CD8-positive, alpha-beta memory T cell (primary cell): ENCODE measurements around the gene RBFOX1. TPM values are rescaled to one million over a fixed set of nuclear protein-coding genes. Genes with fewer than 3 reads are reported as not detected.

Experiments
- CTCF ChIA-PET: fragments of 350-600 bp; sonication (Branson Sonifier 250); formaldehyde crosslinking; loops from one replicate; lab custom pipeline; 2021; ENCODE audit warnings: antibody characterized with exemption; lab: Charles Lee
- POLR2A ChIA-PET: fragments of 350-600 bp; sonication (Branson Sonifier 250); formaldehyde crosslinking; loops from one replicate; lab custom pipeline; 2021; ENCODE audit warnings: antibody characterized with exemption; lab: Charles Lee
- DNase-seq, 5 donors: peaks; one replicate each; pipeline versions ENCODE4 v3.0.0 to v3.0.0-alpha.2; 2020 to 2022; ENCODE audit warnings: mixed read lengths in 1 of 5
- H3K27ac ChIP-seq: one replicate; pipeline ENCODE4 v1.7.0; 2013; ENCODE audit warnings: low read depth, mild to moderate bottlenecking, low read length, moderate library complexity
- H3K27me3 ChIP-seq: 2 replicates; pipeline ENCODE4 v1.7.0; 2013; ENCODE audit warnings: low read length, mild to moderate bottlenecking; ENCODE audit not compliant: insufficient read depth, poor library complexity, severe bottlenecking
- H3K36me3 ChIP-seq: 2 replicates; pipeline ENCODE4 v1.7.0; 2013; ENCODE audit warnings: mild to moderate bottlenecking, low read length, moderate library complexity; ENCODE audit not compliant: insufficient read depth
- H3K4me1 ChIP-seq: 2 replicates; pipeline ENCODE4 v1.7.0; 2013; ENCODE audit warnings: mild to moderate bottlenecking, low read length, moderate library complexity; ENCODE audit not compliant: insufficient read depth
- H3K4me3 ChIP-seq: 2 replicates; pipeline ENCODE4 v1.7.0; 2013; ENCODE audit warnings: mild to moderate bottlenecking, low read length
- H3K9me3 ChIP-seq: 2 replicates; pipeline ENCODE4 v1.7.0; 2013; ENCODE audit warnings: mild to moderate bottlenecking, low read length
- H3K27ac Mint-ChIP-seq, 8 donors: one replicate each; pipeline ENCODE4 v1.8.0; 2020 to 2021; ENCODE audit warnings: mixed read lengths in 8 of 8, mild to moderate bottlenecking in 6 of 8, inconsistent platforms in 3 of 8, moderate library complexity in 3 of 8
- H3K27me3 Mint-ChIP-seq, 2 donors: one replicate each; pipeline ENCODE4 v1.8.0; 2020 to 2021; ENCODE audit warnings: mixed read lengths in 2 of 2, mild to moderate bottlenecking in 1 of 2, moderate library complexity in 1 of 2
- H3K36me3 Mint-ChIP-seq, 3 donors: one replicate each; pipeline ENCODE4 v1.8.0; 2020 to 2021; ENCODE audit warnings: mixed read lengths in 3 of 3, inconsistent platforms in 1 of 3, mild to moderate bottlenecking in 1 of 3
- H3K4me1 Mint-ChIP-seq, 3 donors: one replicate each; pipeline ENCODE4 v1.8.0; 2020 to 2021; ENCODE audit warnings: mixed read lengths in 3 of 3, inconsistent platforms in 1 of 3, mild to moderate bottlenecking in 1 of 3
- H3K4me3 Mint-ChIP-seq, 7 donors: one replicate each; pipeline ENCODE4 v1.8.0; 2020 to 2021; ENCODE audit warnings: mixed read lengths in 7 of 7, mild to moderate bottlenecking in 6 of 7, moderate library complexity in 4 of 7, inconsistent platforms in 2 of 7
- H3K9me3 Mint-ChIP-seq, 5 donors: one replicate each; pipeline ENCODE4 v1.8.0; 2020 to 2022; ENCODE audit warnings: mixed read lengths in 5 of 5, mild to moderate bottlenecking in 3 of 5, moderate library complexity in 2 of 5, inconsistent platforms in 1 of 5
- polyA plus RNA-seq: library from polyadenylated mRNA; unstranded; fragments of 300-500 nt; fragmentation: Illumina TruSeq; gene quantifications from one replicate; pipeline ENCODE4 v1.2.3, GENCODE V29; 2021
- total RNA-seq, 2 experiments: library from RNA; stranded (reverse); gene quantifications; one replicate each; pipeline ENCODE4 v1.2.3, GENCODE V29; 2021

RBFOX1 gene
- not detected for total RNA-seq
- polyA plus RNA-seq = not detected

DNA sequence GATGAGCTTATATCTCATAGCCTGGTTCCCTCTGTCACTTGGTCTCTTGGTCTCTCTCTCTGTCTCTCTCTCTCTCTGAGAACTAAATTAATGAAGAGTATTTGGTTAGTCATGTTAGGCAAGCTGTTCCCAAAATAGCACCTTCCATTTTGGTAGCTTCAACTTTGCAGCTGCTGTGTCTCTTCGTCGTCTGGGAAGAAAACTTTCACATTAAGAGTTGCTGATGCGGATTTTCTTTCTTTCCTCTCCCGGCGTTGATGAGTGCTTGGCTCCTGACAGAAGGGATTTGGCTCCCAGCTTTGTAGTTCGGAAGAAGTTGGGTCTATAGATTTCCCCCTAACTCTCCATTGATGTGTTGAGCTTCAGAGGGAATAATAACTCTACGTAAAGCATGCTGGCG, at the start of gene RBFOX1:
Gene RBFOX1 (plus strand): TSS at position 235 of the 400 bp plus-strand sequence.
- no peak within 1 kb of the TSS for H3K4me3 ChIP-seq
- no peak within 1 kb of the TSS for H3K27ac Mint-ChIP-seq
- H3K4me1 Mint-ChIP-seq = no peaks in the 10 kb centered on the region
- DNase-seq = no peak
- no peaks in the 10 kb centered on the region for H3K27me3 ChIP-seq
- no peaks in the 10 kb centered on the region for H3K9me3 ChIP-seq
- ChIA-PET POLR2A (no interaction called here), CTCF (no interaction called here)
- no peaks in the 10 kb centered on the region for H3K4me1 ChIP-seq
- H3K36me3 ChIP-seq = no peaks in the 10 kb centered on the region
- no peak within 1 kb of the TSS for H3K27ac ChIP-seq
- H3K4me3 Mint-ChIP-seq = no peak within 1 kb of the TSS
- peaks cover 0 to 28% (median 7%) of the 10 kb centered on the region in 5 donors for H3K9me3 Mint-ChIP-seq
- H3K36me3 Mint-ChIP-seq = no peaks in the 10 kb centered on the region
- no peaks in the 10 kb centered on the region for H3K27me3 Mint-ChIP-seq

GRCh38 chr16:7284780-7285179, 47.9 kb upstream of the RBFOX1 start:
- Histone ChIP-seq H3K4me1 (no peaks in the 10 kb centered on the region), H3K36me3 (no peaks in the 10 kb centered on the region), H3K27me3 (no peaks in the 10 kb centered on the region), H3K4me3 (no peak overlapping the region), H3K27ac (no peak overlapping the region), H3K9me3 (no peaks in the 10 kb centered on the region)
- Mint-ChIP-seq H3K4me1 (no peaks in the 10 kb centered on the region), H3K27me3 (no peaks in the 10 kb centered on the region), H3K4me3 (no peak overlapping the region), H3K36me3 (no peaks in the 10 kb centered on the region), H3K27ac (no peak overlapping the region), H3K9me3 (peaks cover 7 to 36% (median 22%) of the 10 kb centered on the region in 5 donors)
- DNase-seq = no peak
- CTCF ChIA-PET = no interaction called here
- POLR2A ChIA-PET = no interaction called here

DNA sequence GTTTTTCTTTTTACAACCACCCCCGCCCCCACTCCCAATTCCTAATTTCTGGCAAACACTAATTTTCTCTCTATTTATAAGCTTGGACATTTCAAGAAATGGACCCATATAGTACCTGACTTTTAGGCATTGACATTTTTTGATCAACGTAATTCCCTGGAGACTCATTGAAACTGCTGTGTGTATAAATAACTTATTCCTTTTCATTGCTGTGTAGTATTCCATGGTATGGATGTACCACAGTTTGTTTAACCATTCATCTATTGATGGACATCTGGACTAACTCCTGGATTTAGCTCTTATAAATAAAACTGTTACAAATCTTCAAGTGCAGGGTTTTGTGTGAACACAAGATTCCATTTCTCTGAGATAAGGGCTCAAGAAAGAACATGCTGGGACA, 47.1 kb upstream of the RBFOX1 start:
- peaks cover 7 to 36% (median 25%) of the 10 kb centered on the region in 5 donors for H3K9me3 Mint-ChIP-seq
- ChIA-PET CTCF (no interaction called here), POLR2A (no interaction called here)
- no peak for DNase-seq
- Histone ChIP-seq H3K9me3 (no peaks in the 10 kb centered on the region), H3K36me3 (no peaks in the 10 kb centered on the region), H3K27ac (no peak overlapping the region), H3K27me3 (no peaks in the 10 kb centered on the region), H3K4me1 (no peaks in the 10 kb centered on the region), H3K4me3 (no peak overlapping the region)
- H3K4me1 Mint-ChIP-seq = no peaks in the 10 kb centered on the region
- no peaks in the 10 kb centered on the region for H3K36me3 Mint-ChIP-seq
- H3K27ac Mint-ChIP-seq = no peak overlapping the region
- no peaks in the 10 kb centered on the region for H3K27me3 Mint-ChIP-seq
- H3K4me3 Mint-ChIP-seq = no peak overlapping the region

DNA sequence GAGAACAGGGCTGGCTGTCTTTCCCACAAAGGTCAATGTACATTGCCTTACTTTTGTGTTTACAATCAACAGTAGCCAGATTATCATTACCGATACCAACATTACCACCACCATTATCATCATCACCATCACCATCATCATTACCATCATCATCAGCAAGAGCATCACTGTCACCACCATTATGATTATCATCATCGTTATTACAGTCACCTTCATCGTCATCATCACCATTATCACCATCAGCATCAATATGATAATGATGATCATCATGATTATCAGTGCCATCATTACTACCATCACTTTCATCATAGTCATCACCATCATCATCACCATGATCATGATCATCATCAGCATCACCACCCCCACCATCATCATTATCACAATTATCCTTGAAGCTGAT, 43.3 kb upstream of the RBFOX1 start:
- H3K4me1 Mint-ChIP-seq = no peaks in the 10 kb centered on the region
- H3K4me1 ChIP-seq = no peaks in the 10 kb centered on the region
- no peak overlapping the region for H3K4me3 Mint-ChIP-seq
- no peak overlapping the region for H3K27ac ChIP-seq
- H3K9me3 ChIP-seq = no peaks in the 10 kb centered on the region
- no peak for DNase-seq
- ChIA-PET POLR2A (no interaction called here), CTCF (no interaction called here)
- peaks cover 15 to 30% (median 20%) of the 10 kb centered on the region in 5 donors for H3K9me3 Mint-ChIP-seq
- no peaks in the 10 kb centered on the region for H3K27me3 ChIP-seq
- no peaks in the 10 kb centered on the region for H3K27me3 Mint-ChIP-seq
- no peak overlapping the region for H3K27ac Mint-ChIP-seq
- no peaks in the 10 kb centered on the region for H3K36me3 Mint-ChIP-seq
- H3K4me3 ChIP-seq = no peak overlapping the region
- no peaks in the 10 kb centered on the region for H3K36me3 ChIP-seq

DNA sequence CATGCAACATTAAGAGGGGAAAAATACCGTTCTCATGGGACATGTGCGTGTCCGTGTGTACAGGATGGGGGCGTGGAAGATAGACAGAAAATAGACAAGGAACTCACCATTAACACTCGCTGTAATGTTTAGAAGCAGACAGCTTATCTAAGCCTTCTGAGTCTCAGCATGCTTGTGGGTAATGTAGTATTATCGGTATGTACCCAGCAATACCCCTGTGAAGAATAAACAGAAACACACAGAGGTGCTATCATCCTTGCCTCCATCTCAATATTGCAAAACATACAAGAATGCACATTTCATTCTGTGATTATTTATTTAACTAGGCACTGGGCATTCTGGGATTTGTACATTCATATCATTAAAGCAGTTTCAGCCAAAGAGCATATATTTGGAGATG, 42.0 kb upstream of the RBFOX1 start:
- Histone ChIP-seq H3K4me1 (no peaks in the 10 kb centered on the region), H3K4me3 (no peak overlapping the region), H3K27me3 (no peaks in the 10 kb centered on the region), H3K27ac (no peak overlapping the region), H3K9me3 (no peaks in the 10 kb centered on the region), H3K36me3 (no peaks in the 10 kb centered on the region)
- no peaks in the 10 kb centered on the region for H3K36me3 Mint-ChIP-seq
- no peaks in the 10 kb centered on the region for H3K4me1 Mint-ChIP-seq
- DNase-seq = no peak
- H3K4me3 Mint-ChIP-seq = no peak overlapping the region
- POLR2A ChIA-PET = no interaction called here
- no peaks in the 10 kb centered on the region for H3K27me3 Mint-ChIP-seq
- H3K27ac Mint-ChIP-seq = no peak overlapping the region
- H3K9me3 Mint-ChIP-seq = peaks cover 7 to 22% (median 15%) of the 10 kb centered on the region in 5 donors
- CTCF ChIA-PET = no interaction called here

DNA sequence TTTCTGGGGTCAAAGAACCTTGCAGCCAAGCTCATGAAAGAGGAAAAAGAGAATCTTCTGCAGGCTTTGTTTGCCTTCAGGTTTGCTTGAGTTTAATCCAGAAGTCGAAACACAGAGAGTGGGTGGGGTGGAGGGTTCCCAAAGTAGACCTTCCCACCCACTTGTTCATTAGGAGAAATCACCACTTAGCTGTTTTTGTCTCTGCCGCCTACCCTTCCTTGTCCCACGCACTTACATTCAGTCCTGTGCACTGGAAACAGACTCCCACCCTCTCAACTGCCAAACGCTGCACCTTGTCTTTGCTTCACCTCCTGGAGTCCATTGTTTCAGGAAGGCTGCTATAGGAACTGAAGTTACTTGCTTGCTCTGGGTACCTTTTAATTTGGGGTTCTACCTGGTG, 38.6 kb upstream of the RBFOX1 start:
- Histone ChIP-seq H3K27me3 (no peaks in the 10 kb centered on the region), H3K4me1 (no peaks in the 10 kb centered on the region), H3K9me3 (no peaks in the 10 kb centered on the region), H3K36me3 (no peaks in the 10 kb centered on the region), H3K27ac (no peak overlapping the region), H3K4me3 (no peak overlapping the region)
- Mint-ChIP-seq H3K4me3 (no peak overlapping the region), H3K27ac (peak overlapping the region in 1 of 8 donors; percentile 4), H3K9me3 (peaks cover 6 to 16% (median 11%) of the 10 kb centered on the region in 5 donors), H3K27me3 (no peaks in the 10 kb centered on the region), H3K36me3 (no peaks in the 10 kb centered on the region), H3K4me1 (no peaks in the 10 kb centered on the region)
- DNase-seq = no peak
- ChIA-PET POLR2A (no interaction called here), CTCF (no interaction called here)

GRCh38 chr16:7303052-7303610, 29.5 kb upstream of the RBFOX1 start:
- Histone ChIP-seq H3K9me3 (no peaks in the 10 kb centered on the region), H3K27me3 (no peaks in the 10 kb centered on the region), H3K4me1 (no peaks in the 10 kb centered on the region), H3K4me3 (no peak overlapping the region), H3K36me3 (no peaks in the 10 kb centered on the region), H3K27ac (no peak overlapping the region)
- H3K4me3 Mint-ChIP-seq = no peak overlapping the region
- no peak for DNase-seq
- H3K4me1 Mint-ChIP-seq = peaks cover 0 to 4% (median 0%) of the 10 kb centered on the region in 3 donors
- ChIA-PET CTCF (no interaction called here), POLR2A (no interaction called here)
- no peak overlapping the region for H3K27ac Mint-ChIP-seq
- no peaks in the 10 kb centered on the region for H3K36me3 Mint-ChIP-seq
- H3K9me3 Mint-ChIP-seq = peaks cover 4 to 35% (median 24%) of the 10 kb centered on the region in 5 donors
- peaks cover 3 to 17% of the 10 kb centered on the region in 2 donors for H3K27me3 Mint-ChIP-seq

DNA sequence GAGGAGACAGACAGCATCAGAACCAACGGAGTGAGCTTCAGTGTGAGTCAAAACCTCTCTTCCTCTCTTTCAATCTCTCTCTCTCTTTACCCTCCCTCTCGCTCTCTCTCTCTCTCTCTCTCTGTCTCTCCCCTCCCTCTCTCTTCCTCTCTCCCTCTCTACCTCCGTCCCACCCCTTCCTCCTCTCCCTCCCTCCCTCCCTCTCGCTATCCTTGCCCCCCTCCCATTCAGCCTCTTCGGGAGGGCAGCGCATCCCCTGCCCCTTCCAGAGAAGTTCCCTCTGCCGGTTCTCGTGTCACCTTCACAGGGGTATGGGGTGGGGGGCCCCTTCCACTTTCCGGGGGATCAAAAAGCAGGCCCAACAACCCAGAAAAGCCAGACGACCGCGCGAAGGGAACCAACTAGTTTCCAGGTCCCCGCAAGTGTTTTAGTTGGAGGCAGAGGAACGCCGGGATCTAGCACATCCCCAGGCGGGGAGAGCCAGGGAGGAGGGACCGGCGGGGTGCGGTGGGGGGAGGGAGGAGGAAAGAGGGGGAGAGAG, 28.9 kb upstream of the RBFOX1 start:
- H3K4me3 Mint-ChIP-seq = no peak overlapping the region
- Histone ChIP-seq H3K36me3 (no peaks in the 10 kb centered on the region), H3K4me1 (no peaks in the 10 kb centered on the region), H3K27me3 (no peaks in the 10 kb centered on the region), H3K4me3 (no peak overlapping the region), H3K9me3 (no peaks in the 10 kb centered on the region), H3K27ac (no peak overlapping the region)
- ChIA-PET CTCF (no interaction called here), POLR2A (no interaction called here)
- H3K4me1 Mint-ChIP-seq = peaks cover 0 to 4% (median 0%) of the 10 kb centered on the region in 3 donors
- peaks cover 3 to 17% of the 10 kb centered on the region in 2 donors for H3K27me3 Mint-ChIP-seq
- no peak for DNase-seq
- peaks cover 7 to 31% (median 28%) of the 10 kb centered on the region in 5 donors for H3K9me3 Mint-ChIP-seq
- H3K27ac Mint-ChIP-seq = no peak overlapping the region
- H3K36me3 Mint-ChIP-seq = no peaks in the 10 kb centered on the region
